Daoy (cell line): ENCODE results near the gene CARTPT. TPM values are rescaled to one million over a fixed set of nuclear protein-coding genes. Genes with fewer than 3 reads are reported as not detected.
A peak's percentile ranks its signal among the peaks of the same experiment; 100 is the strongest.

Experiments used
- DNase-seq: peaks from one replicate; pipeline ENCODE4 v3.0.0-alpha.2; 2015; ENCODE audit warnings: low read depth
- total RNA-seq: library from RNA; depleted of rRNA; stranded (reverse); fragments of >200 nt; shearing (Covaris generic); gene quantifications from 2 replicates; pipeline ENCODE4 v1.2.3, GENCODE V29; 2014; rRNA removed

The CARTPT gene
- total RNA-seq, 1 experiment from 2014 or later = not detected

DNA sequence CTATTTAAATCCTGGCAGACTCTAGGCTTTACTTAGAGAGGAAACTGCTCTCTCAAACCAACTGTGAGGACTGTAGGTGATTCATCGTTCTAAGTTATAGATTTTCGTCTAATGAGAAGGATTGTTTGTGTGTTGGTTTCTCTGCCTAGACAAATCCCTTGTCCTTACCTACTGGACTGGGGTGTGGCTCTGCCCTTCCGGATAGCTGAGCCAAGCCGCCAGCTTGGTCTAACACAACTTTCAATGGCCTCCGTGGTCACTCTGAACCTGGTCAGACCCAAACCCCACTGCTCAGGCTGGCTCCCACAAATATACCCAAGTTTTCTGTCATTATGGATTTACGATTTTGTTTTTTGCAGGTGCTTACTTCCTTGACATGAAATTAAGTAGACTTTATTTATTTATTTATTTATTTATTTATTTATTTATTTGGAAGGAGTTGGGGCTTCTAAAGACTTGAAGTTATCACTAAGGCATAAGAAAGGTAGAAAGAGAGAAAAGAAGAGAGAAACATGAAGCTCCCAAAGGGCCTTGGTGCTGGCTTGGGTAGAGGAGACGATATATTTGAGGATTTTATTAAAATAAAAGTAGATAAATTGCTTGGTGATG lies 19.0 kb downstream of the CARTPT start:
- DNase-seq = no peak

GRCh38 chr5:71738662-71739361 lies 19.7 kb downstream of the CARTPT start:
- DNase-seq = no peak

GRCh38 chr5:71740015-71740753 lies 21.1 kb downstream of the CARTPT start:
- DNase-seq = no peak

- no peak for DNase-seq
Observed at GRCh38 chr5:71743155-71743554, 24.1 kb downstream of the CARTPT start.

- no peak for DNase-seq
Observed at GRCh38 chr5:71744009-71744790, 25.1 kb downstream of the CARTPT start.

DNA sequence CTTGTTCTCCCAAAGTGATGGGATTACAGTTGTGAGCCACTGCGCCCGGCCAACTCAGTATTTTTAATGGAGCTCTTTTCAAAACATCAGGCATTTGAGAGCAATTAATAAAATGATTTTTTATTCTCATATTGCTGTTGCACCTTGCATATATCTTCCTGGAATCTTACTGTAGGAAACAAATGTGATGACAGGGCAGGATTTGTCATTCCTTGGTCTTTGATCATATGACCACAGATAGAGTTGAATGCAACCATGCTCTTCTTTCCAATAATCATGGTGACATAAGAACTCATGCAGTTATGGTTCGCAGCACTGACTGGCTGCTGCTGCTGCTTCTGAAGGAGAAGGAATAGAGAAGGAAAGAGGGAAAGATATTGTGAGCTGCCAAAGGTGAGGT lies 28.1 kb downstream of the CARTPT start:
- no peak for DNase-seq

GRCh38 chr5:71748360-71748759 lies 29.3 kb downstream of the CARTPT start:
- no peak for DNase-seq

GRCh38 chr5:71751422-71751821 lies 32.3 kb downstream of the CARTPT start:
- DNase-seq = no peak

GRCh38 chr5:71752441-71753190 lies 33.5 kb downstream of the CARTPT start:
- no peak for DNase-seq

GRCh38 chr5:71757590-71758543 lies 38.8 kb downstream of the CARTPT start:
- DNase-seq = peak; percentile 73

DNA sequence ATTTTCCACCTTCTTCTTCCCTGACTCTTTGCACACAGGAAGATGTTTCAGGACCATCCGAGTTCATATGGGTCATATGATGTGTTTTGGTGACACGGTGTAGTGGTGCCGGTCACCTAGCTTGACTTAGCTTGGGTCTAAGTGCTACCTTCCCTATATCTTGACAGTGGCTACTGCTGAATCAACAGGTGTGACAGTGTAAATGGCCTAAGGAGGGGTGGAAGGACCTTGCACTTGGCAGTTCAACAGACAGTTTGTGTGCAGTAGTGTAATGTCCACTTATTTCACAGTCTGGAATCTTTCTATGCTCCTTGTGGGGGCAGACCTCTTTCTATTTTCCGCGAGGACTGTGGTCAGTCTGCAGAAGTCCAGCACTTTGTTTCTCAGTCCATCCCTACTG lies 43.8 kb downstream of the CARTPT start:
- DNase-seq = no peak

DNA sequence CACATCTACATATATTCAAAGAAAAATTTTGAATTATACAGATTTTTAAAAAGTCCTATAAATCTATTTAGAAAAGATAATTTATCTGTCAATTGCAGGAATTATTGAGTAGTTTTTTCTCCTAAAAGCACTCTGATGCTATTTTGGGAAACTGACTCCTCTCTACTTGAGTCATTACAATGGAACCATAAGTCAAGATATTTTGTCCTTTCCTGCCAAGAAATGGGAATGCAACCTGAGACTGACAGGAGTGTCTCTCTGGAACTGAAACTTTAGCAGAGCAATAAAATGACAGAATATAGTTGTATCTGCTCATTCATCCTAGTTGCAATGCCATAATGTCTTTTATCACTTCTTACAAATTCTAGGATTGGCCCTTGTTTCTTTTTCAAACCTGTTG lies 48.6 kb downstream of the CARTPT start:
- DNase-seq = no peak

- DNase-seq = no peak
Observed at GRCh38 chr5:71769287-71769686, 50.2 kb downstream of the CARTPT start.

- no peak for DNase-seq
Observed at GRCh38 chr5:71770381-71770780, 51.3 kb downstream of the CARTPT start.

Other genes with a start within 250 kb of the CARTPT start
- gene MCCC2, start 131.9 kb upstream of the CARTPT start, total RNA-seq = 41.6 and 44.6 TPM in 2 replicates